ENCODE data around the gene MAD1L1.
A peak's percentile ranks its signal among the peaks of the same experiment; 100 is the strongest.
"Not testable (repeated sequence)": the region's sequence is repeated elsewhere in the genome, so short reads cannot be mapped to it uniquely, and the experiment has no call there.

The MAD1L1 gene

GRCh38 chr7:1885465-1886226, 347.1 kb downstream of the MAD1L1 start:
- DNase-seq: no peak

DNA sequence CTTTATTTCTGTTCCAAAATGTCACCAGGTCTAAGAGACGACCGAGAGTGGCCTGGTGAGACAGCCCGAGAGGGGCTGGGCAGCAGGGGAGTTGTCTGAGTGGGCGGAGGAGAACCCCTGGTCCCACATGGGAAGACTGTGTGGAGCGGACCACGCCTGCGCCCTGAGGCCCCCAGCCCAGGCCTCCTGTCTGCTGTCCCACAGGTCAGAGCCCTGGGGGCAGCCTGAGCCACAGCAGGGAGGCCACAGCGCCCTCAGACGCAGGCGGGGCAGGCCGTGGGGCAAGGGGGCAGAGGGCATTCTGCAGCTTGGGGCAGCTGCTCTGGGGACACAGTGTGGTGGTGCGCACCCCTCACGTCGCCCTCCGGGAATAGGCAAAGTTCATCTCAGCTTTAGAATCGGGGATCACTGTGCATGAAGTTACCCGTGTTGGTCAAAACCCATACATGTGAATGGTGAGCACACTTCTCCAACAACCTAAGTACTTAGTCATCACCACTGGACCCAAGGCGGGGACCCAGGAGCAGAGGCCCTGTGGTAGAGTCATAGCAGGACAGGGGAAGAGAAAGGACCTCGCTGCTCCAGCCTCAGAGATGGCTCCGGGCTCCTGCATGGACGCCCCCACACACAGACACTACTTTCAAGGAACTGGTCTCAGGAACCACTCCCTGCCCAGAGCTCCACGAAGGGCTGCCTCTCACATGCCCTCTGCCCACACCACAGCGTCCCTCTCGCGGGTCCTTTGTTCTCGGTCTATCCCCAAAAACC, 348.0 kb downstream of the MAD1L1 start:
- no peak for DNase-seq

DNA sequence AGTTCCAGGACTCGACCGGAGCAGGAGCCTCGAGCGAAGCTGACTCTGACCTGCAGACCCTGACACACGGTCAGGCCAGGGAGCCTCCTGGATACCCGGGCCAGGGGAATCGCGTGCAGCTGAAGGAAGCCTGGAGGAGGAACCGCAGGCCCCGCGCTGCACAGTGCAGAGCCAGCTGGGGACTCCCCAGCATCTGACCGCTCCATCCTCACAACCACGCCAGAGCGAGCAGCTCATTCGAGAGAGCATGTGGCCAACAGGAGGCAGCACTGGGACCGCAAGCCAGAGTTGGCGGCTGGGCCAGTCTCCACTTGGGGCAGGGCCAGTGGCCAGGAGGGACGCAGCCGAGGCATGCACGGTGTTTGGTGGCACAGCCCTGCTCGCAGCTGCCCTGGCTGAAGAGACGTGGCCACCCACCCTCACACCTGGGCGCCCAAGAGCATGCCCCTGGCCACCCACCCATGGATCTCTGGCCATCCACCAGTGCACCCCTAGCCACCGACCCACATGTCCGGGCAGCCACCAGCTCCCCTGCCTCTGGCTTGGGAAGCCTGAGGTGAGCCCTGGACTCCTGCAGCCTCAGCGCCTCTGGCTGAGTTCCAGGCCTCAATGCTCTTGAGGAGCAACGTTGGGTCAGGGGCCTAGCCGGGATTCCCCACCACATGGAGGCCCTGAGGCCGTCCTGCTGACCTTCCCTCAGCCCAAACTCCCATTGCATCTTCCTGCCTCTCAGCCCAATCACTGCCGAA, 348.7 kb downstream of the MAD1L1 start:
- no peak for DNase-seq

- DNase-seq: no peak
Measured at GRCh38 chr7:1883031-1883761, 349.5 kb downstream of the MAD1L1 start.

- DNase-seq: no peak
Measured at GRCh38 chr7:1882451-1882850, 350.3 kb downstream of the MAD1L1 start.

- no peak for DNase-seq
Measured at GRCh38 chr7:1881946-1882345, 350.8 kb downstream of the MAD1L1 start.

- DNase-seq: not testable (repeated sequence)
Measured at GRCh38 chr7:1876641-1877040, 356.1 kb downstream of the MAD1L1 start.

- peak; percentile 34 to 46 for DNase-seq
Measured at GRCh38 chr7:1875392-1876199, 357.1 kb downstream of the MAD1L1 start.

DNA sequence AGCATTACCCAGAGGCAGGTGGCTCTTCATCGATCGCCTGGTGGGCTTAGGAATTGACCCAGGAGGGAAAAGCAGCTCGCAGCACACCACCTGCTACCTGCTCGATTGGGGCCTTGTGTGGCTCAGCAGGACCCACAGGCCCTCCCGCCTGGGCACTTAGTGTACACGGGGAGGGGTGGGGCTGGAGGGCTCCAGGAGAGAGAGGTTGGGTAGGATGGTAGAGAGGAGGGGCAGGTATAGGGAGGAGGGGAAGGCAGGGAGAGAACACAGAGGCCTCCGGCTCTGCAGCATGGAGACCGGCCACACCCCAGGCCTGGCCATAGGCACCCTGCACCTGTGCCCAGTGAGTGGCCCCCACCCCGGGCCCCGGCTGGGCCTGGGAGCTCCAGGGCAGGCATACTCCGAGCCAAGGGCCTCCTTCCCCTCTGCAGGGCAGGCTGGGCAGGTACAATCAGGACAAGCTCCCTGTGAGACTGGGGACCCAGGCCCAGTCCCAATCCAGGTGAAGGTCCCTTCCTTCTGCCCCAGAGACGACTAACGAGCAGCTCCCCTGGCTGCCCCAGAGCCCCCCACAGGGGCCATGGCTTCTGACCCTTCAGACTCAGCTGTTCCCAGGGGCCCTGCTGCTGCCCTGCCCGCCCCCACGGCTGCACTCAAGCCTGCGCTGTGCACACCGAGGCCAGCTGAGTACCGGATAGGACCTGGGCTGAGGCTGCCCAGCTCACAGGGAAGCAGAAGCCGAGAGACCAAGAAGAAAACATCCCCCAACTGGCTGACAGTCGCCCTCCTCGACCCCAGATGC, 358.0 kb downstream of the MAD1L1 start:
- DNase-seq: not testable (repeated sequence)

GRCh38 chr7:1873857-1874589, 358.7 kb downstream of the MAD1L1 start:
- no peak for DNase-seq

- DNase-seq: no peak
Measured at GRCh38 chr7:1873421-1873820, 359.3 kb downstream of the MAD1L1 start.

GRCh38 chr7:1873070-1873405, 359.7 kb downstream of the MAD1L1 start:
- DNase-seq: no peak

DNA sequence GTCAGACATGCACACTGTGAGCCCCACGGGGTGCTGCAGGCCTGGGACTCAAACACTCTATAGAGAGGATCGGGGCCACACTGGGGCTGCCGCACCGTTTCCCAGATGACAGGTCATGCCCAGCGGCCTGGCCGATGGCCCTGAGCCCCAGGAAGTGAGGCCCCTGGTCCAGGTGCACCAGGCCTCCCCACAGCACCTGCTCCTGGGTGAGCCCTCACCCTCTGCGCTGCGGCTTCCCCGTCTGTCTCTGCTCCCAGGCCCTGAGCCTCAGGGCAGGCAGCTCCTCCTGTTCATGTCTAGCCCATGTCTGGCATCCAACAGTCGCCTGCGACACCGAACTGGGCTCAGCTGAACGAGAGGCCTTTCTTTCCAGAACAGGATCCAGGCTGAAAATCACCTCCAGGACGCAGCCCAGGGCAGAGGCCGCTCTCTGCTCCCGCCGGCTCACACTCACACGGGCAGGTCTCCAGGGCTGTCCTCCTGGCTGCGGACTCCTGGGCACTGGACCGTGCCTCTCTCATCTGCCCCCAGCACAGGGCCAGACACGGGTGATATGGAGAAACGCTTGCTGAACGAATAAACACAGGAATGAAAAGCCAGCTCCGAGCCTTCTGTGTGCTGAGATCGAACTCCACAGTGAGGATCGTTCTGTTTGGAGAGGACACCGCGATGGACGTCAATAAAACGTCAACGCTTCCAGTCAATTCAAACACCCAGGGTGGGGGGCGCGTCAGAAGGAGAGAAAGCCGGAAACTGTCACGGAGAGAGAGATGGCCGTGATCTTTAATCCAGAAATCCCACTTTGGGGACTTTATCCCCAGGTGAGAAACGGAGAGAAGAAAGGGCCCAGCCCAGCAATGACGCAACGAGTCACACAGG, 360.3 kb downstream of the MAD1L1 start:
- DNase-seq: no peak

DNA sequence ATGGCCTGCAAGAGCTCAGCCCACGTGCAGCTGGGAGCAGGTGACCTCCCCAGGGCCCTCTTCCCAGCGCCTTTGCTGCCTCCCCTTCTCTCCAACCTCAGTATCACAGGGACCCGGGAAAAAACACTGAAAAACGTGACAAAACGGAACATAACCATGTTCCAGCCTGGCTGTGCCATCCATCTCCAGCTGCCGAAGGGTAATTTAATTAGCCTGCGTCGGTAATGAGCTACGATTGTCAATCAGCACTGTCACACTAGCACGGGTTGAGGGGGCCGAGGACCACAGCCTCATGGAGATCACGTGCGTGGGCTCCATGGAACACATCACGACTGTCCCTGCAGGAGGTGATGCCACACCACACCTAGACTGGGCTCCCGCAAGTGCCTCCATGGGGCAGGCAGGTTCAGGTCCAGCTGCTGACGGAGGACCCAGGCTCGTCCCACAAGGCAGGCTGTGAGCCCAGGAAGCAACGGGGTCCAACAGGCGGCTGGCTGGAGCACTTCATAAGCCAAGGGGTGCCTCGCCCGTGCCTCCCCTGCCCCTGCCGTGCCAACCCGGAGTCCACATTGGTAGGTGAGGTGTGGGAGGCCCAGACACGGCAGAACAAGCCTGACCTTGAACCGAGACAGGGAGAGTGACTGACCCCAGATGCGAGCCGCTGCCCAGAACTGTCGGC, 363.2 kb downstream of the MAD1L1 start:
- no peak for DNase-seq

DNA sequence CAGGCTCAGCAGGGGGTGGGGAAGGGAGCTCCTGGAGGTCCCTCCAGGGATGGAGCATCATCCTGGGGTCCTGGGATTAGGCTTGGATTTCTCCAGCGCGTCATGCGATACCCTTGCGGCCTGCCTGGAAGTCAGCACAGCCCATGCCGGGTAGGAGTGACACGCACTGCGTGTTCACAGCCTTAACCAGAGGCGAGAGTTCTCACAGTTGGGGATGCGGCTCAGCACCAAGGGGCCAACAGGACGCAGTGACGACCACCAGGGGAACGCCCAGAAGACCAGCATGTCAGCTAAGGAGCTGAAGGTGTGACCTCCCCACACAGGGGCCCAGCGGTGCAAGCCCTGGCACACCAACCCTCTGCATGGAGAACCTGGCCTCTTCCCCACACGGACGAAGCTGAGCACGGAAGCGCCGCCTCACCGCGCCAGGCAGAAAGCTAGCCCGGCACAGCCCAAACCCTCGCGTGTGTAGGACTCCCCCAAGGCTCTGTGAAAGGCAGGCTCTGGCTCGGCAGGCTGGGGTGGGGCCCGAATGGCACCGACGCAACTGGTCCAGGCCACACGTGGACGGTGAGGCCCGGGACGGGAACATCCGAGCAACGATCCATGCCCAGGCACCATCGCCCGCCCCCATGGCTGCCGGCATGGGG, 364.1 kb downstream of the MAD1L1 start:
- no peak for DNase-seq

DNA sequence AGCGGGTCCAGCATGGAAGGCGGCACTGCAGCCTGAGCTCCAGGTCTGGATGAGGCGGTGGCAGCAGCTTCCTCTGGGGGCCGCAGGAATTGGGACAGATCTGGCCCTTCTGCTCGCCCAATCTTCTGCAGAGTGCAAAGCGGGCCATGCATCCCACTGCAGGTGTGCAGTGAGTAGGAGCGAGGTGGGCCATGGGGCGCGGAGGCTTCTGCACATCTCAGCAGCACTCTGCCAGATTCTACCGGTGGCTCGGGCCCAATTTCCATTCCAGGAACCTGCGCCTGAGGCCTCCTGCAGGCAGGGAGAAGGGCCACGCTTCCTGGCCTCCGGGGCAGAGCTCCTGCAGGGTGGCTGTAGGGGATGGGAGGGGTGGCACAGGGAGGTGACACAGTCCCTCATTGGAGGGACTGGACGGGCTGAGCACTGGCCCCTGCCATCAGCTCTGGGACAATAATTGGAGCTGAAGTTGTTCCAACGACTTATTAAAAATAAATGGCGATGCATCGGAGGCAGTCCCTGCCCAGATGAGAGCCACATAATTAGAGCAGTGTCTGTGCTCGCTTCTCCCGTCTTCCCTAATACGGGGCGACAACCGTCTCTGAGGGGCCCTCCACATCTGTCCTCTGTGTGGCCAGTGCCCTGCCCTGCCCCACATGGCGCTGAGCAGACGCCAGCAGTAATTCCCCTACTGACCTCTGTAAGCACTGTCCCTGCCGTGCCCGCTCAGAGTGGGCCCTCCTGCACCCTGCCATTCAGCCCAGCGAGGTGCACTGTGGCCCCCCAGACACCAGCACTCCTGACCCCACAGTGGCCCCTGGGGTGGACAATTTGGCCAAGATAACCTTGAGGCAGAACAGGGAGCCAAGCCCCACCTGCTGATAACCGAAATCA, 365.1 kb downstream of the MAD1L1 start:
- no peak for DNase-seq

DNA sequence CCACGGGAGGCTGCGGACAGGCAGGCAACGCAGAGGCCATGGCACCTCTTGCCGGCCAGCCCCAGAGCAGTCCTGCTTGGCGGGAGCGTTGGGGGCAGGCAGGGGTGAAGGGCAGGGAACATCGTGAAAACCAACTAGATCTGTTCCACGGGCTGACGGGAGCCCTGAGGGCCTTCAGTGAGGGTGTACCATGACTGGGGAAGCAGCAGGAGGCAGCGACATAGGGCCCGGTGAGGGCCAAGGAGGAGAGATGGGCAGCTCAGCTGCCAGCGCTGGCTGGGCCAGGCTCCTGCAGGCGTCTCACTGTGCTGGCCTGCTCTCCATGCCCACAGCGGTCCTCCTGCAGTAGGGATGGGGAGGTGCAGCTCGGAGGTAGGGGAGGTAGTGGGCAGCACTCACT, 366.1 kb downstream of the MAD1L1 start:
- no peak for DNase-seq
